Upper lobe of left lung (tissue), 6 donors: ENCODE results near the gene RTN4. TPM values are rescaled to one million over a fixed set of nuclear protein-coding genes. Genes with fewer than 3 reads are reported as not detected.

Experiments
- ATAC-seq, 2 donors: fragments of 200-7000 bp; cut with Tn5 transposase; one replicate each; pipeline ENCODE4 v1.9.1; 2022; ENCODE audit warnings: mild to moderate bottlenecking in 2 of 2, moderate library complexity in 2 of 2; ENCODE audit not compliant: low FRiP score in 2 of 2
- DNase-seq, 2 donors: peaks; one replicate each; pipeline ENCODE4 v3.0.0-alpha.2; 2019 to 2020
- H3K27ac ChIP-seq, 4 donors: fragments of 200-600 bp; sonication (generic); one replicate each; pipeline ENCODE4 v1.5.1; 2016 to 2019
- H3K27me3 ChIP-seq, 4 donors: fragments of 200-600 bp; sonication (generic); one replicate each; pipeline ENCODE4 v1.5.1; 2017 to 2019
- H3K36me3 ChIP-seq, 4 donors: fragments of 200-600 bp; sonication (generic); one replicate each; pipeline ENCODE4 v1.5.1; 2016 to 2019
- H3K4me1 ChIP-seq, 4 donors: fragments of 200-600 bp; sonication (generic); one replicate each; pipeline ENCODE4 v1.5.1; 2018 to 2019
- H3K4me3 ChIP-seq, 4 donors: fragments of 200-600 bp; sonication (generic); one replicate each; pipeline ENCODE4 v1.5.1; 2017 to 2019; ENCODE audit warnings: mild to moderate bottlenecking in 2 of 4, moderate library complexity in 1 of 4
- H3K9me3 ChIP-seq, 4 donors: fragments of 200-600 bp; sonication (generic); one replicate each; pipeline ENCODE4 v1.5.1; 2018 to 2019
- EP300 ChIP-seq, 4 donors: sonication (generic); formaldehyde crosslinking; IDR thresholded peaks; one replicate each; pipeline ENCODE4 v1.5.1; 2017; ENCODE audit warnings: antibody characterized with exemption in 4 of 4, control low read depth in 2 of 4
- POLR2A ChIP-seq, 4 donors: fragments of 450-650 bp; IDR thresholded peaks; one replicate each; pipeline ENCODE4 v1.5.1; 2016 to 2017; ENCODE audit warnings: antibody characterized with exemption in 4 of 4, mild to moderate bottlenecking in 2 of 4
- POLR2AphosphoS5 ChIP-seq, 2 donors: sonication (generic); formaldehyde crosslinking; IDR thresholded peaks; one replicate each; pipeline ENCODE4 v1.5.1; 2017; ENCODE audit warnings: antibody characterized with exemption in 2 of 2
- WGBS, 2 donors: methylation state at CpG; one replicate each; pipeline ENCODE4 v1.1.5; 2017 to 2018; 5-methylcytosine and 5-hydroxymethylcytosine counted together
- total RNA-seq, 6 donors: library from RNA; depleted of rRNA in 4 of 6; stranded (reverse); fragments of >200 nt in 4 of 6; gene quantifications; one replicate each; pipeline versions ENCODE4 v1.1.0 to v1.2.1, GENCODE V29; 2016 to 2021
- TF ChIP-seq, protein P1 (sequence below), 6 experiments: fragments of 450-650 bp in 4 of 6; fragments of 200-600 bp in 2 of 6; sonication (generic) in 2 of 6; IDR thresholded peaks; one replicate each; pipeline ENCODE4 v1.5.1; 2016 to 2019; ENCODE audit warnings: antibody characterized with exemption in 6 of 6
- donor health status: DM: no; HTN: no; CAD: no; lungs with moderate emphysema.
- donor health status: DM: no; HTN: yes; CAD: no; lungs with severe emphysema.

Gene RTN4
- total RNA-seq, 6 donors from 2014 or later = 128 to 345 (median 233) TPM

DNA sequence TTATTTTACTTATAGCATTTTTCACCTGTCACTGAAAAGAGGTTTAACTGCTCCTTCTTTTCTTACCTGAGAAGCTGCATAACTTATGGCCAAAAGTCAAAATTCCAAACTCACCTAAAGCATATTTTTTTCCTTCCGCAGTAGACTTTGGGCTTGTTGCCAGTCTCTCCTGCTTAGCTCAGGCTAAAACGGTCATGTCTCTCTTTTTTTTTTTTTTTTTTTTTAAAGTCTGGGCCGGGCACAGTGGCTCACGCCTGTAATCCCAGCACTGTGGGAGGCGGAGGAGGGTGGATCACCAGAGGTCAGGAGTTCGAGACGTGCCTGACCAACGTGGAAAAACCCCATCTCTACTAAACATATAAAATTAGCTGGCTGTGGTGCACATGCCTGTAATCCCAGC is 113.5 kb downstream of the RTN4 start:
- H3K9me3 ChIP-seq = peaks cover 0 to 7% (median 1%) of the 10 kb centered on the region in 4 donors
- WGBS, 2 donors = 74 to 76% methylated on average over 8 of the region's 8 CpGs

GRCh38 chr2:54935389-54935788 is 114.9 kb downstream of the RTN4 start:
- no peak for DNase-seq
- no peaks in the 10 kb centered on the region for H3K27me3 ChIP-seq
- TF ChIP-seq POLR2A (IDR thresholded peaks at IDR 0.05) (no peak), POLR2AphosphoS5 (IDR thresholded peaks at IDR 0.05) (no peak), EP300 (IDR thresholded peaks at IDR 0.05) (no peak)
- TF ChIP-seq, protein P1, sequence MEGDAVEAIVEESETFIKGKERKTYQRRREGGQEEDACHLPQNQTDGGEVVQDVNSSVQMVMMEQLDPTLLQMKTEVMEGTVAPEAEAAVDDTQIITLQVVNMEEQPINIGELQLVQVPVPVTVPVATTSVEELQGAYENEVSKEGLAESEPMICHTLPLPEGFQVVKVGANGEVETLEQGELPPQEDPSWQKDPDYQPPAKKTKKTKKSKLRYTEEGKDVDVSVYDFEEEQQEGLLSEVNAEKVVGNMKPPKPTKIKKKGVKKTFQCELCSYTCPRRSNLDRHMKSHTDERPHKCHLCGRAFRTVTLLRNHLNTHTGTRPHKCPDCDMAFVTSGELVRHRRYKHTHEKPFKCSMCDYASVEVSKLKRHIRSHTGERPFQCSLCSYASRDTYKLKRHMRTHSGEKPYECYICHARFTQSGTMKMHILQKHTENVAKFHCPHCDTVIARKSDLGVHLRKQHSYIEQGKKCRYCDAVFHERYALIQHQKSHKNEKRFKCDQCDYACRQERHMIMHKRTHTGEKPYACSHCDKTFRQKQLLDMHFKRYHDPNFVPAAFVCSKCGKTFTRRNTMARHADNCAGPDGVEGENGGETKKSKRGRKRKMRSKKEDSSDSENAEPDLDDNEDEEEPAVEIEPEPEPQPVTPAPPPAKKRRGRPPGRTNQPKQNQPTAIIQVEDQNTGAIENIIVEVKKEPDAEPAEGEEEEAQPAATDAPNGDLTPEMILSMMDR (IDR thresholded peaks at IDR 0.05) = no peak
- H3K4me3 ChIP-seq = no peak overlapping the region
- peaks cover 0 to 7% (median 1%) of the 10 kb centered on the region in 4 donors for H3K9me3 ChIP-seq
- 89 to 95% methylated on average over 4 of the region's 4 CpGs for WGBS, 2 donors
- ATAC-seq = no peak
- no peaks in the 10 kb centered on the region for H3K4me1 ChIP-seq
- no peaks in the 10 kb centered on the region for H3K36me3 ChIP-seq
- H3K27ac ChIP-seq = no peak overlapping the region

More for the DNA sequence above, 113.5 kb downstream of the RTN4 start:
- H3K4me1 ChIP-seq = no peaks in the 10 kb centered on the region
- no peak for TF ChIP-seq POLR2AphosphoS5 (IDR thresholded peaks at IDR 0.05)
- no peak for TF ChIP-seq POLR2A (IDR thresholded peaks at IDR 0.05)
- TF ChIP-seq EP300 (IDR thresholded peaks at IDR 0.05) = no peak
- TF ChIP-seq, protein P1 (IDR thresholded peaks at IDR 0.05) = no peak
- no peak for DNase-seq
- no peak for ATAC-seq
- no peaks in the 10 kb centered on the region for H3K36me3 ChIP-seq
- H3K27ac ChIP-seq = no peak overlapping the region
- H3K4me3 ChIP-seq = no peak overlapping the region
- no peaks in the 10 kb centered on the region for H3K27me3 ChIP-seq

DNA sequence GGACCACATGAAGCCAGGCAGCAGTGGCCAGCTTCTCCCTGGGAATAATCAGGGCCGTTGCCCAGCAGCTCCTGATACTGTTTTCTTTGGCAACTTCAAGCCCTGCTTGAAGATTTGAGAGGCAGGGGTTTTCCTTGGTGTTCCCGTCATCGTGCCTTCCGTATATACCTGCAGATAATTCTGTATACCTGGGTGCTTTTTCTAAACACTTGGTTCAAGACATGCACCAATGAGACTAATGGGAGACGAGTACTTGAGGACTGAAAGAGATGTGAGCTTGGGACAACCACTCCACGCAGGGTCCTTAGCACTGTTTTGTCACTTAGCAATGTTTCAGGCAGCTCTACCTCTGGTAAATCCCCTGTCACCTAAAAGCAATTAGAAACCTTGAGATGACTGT is 118.8 kb downstream of the RTN4 start:
- no peaks in the 10 kb centered on the region for H3K9me3 ChIP-seq
- no peak overlapping the region for H3K4me3 ChIP-seq
- H3K27me3 ChIP-seq = no peaks in the 10 kb centered on the region
- no peaks in the 10 kb centered on the region for H3K4me1 ChIP-seq
- TF ChIP-seq EP300 (IDR thresholded peaks at IDR 0.05) = no peak
- TF ChIP-seq POLR2AphosphoS5 (IDR thresholded peaks at IDR 0.05) = no peak
- TF ChIP-seq POLR2A (IDR thresholded peaks at IDR 0.05) = no peak
- TF ChIP-seq, protein P1 (IDR thresholded peaks at IDR 0.05) = no peak
- no peak for DNase-seq
- no peaks in the 10 kb centered on the region for H3K36me3 ChIP-seq
- ATAC-seq = no peak
- WGBS, 2 donors = 72 to 82% methylated on average over 6 of the region's 6 CpGs
- H3K27ac ChIP-seq = no peak overlapping the region

DNA sequence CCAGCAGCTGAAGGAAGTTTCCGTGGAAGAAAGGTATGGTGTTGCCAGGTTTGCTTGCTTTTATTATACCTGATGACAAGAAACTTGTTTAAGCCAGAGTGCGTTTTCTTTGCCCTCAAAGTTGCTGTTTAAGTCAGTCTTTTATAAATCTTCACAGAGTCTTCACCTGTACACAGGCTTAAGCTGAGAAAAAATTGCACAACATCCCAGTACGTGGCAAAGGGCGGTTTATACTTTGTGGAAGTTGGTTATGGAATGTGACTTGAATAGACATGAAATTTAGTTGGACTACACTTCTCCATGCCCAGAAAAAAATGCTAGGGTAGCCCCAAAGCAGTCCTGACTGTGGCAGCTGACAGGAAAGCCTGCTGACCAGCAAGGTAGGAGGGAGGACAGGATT is 121.5 kb downstream of the RTN4 start:
- 83 to 90% methylated on average over 4 of the region's 4 CpGs for WGBS, 2 donors
- no peak for TF ChIP-seq POLR2AphosphoS5 (IDR thresholded peaks at IDR 0.05)
- TF ChIP-seq, protein P1 (IDR thresholded peaks at IDR 0.05) = no peak
- TF ChIP-seq EP300 (IDR thresholded peaks at IDR 0.05) = no peak
- TF ChIP-seq POLR2A (IDR thresholded peaks at IDR 0.05) = no peak
- ATAC-seq (no peak), DNase-seq (no peak)
- H3K4me3 ChIP-seq = no peak overlapping the region
- no peaks in the 10 kb centered on the region for H3K4me1 ChIP-seq
- no peaks in the 10 kb centered on the region for H3K27me3 ChIP-seq
- H3K9me3 ChIP-seq = no peaks in the 10 kb centered on the region
- no peaks in the 10 kb centered on the region for H3K36me3 ChIP-seq
- H3K27ac ChIP-seq = no peak overlapping the region
